ENCODE measurements around the gene ITPR3. TPM values are rescaled to one million over a fixed set of nuclear protein-coding genes. Genes with fewer than 3 reads are reported as not detected.

Gene ITPR3
- total RNA-seq, 1 experiment from 2014 or later = 143 TPM

GRCh38 chr6:33670086-33670660 lies 49.1 kb downstream of the ITPR3 start:
- Mint-ChIP-seq H3K4me1 (ENCODE audit: low read depth, unreplicated experiment) (peaks cover 59% of the 10 kb centered on the region), H3K9me3 (ENCODE audit: low read depth, unreplicated experiment) (no peaks in the 10 kb centered on the region), H3K27ac (ENCODE audit: unreplicated experiment) (no peak overlapping the region), H3K27me3 (ENCODE audit: unreplicated experiment) (no peaks in the 10 kb centered on the region), H3K36me3 (ENCODE audit: insufficient read depth, unreplicated experiment) (peaks cover 81% of the 10 kb centered on the region), H3K4me3 (ENCODE audit: low read depth, unreplicated experiment) (no peak overlapping the region)
- BruUV-seq (replicated peaks) = no TSS peak
- intact Hi-C loops (cut with micrococcal nuclease; ENCODE audit: unreplicated experiment) = no loop called here
- DNase-seq = no peak
- CTCF ChIA-PET = interaction anchor here (0.5 kb wide), 1 partner anchor 41 kb away, joined by 4 read pairs; the partner anchor contains the start of gene UQCC2
- TF ChIP-seq CTCF (IDR thresholded peaks at IDR 0.05; ENCODE audit: unreplicated experiment) = no peak

DNA sequence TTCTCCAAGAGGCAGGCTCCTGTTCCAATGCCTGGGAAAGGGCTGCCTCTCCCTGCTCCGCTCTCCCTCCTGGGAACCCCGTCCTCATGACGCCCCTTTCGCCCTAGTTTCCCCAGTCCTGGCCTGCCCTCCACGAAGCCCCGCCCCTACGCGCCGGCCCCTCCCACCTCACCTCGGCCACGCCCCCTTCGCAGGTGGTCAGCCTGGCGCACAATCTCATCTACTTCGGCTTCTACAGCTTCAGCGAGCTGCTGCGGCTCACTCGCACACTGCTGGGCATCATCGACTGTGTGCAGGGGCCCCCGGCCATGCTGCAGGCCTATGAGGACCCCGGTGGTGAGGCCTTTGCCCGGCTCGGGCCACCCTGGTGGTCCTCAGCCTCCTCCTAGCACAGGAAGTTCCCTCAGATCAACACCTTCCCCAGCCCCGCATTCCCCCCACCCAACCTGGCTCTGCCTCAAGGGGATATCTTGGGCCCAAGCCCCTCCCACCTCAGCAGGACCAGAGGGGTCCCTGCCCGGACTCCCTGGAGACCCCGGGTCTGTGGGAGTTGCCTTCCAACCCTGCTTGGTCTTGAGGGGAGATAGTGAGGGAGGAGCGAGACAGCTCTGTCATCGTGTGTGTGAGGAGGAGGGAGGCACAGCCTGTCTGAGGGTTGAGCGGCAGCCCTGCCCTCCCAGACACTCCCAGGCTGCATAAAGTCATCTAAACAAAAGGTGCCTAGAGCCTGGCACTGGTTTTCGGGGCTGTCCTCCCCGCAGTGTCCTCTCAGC lies 50.0 kb downstream of the ITPR3 start:
- CTCF ChIA-PET = interaction anchor here (0.9 to 2.3 kb wide), 2 partner anchors 49 to 85 kb away, joined by 3 to 14 read pairs; no protein-coding TSS in a partner anchor
- no peak for DNase-seq
- BruUV-seq (replicated peaks) = no TSS peak
- Mint-ChIP-seq H3K27me3 (ENCODE audit: unreplicated experiment) (no peaks in the 10 kb centered on the region), H3K27ac (ENCODE audit: unreplicated experiment) (no peak overlapping the region), H3K9me3 (ENCODE audit: low read depth, unreplicated experiment) (no peaks in the 10 kb centered on the region), H3K4me1 (ENCODE audit: low read depth, unreplicated experiment) (peaks cover 59% of the 10 kb centered on the region), H3K4me3 (ENCODE audit: low read depth, unreplicated experiment) (no peak overlapping the region), H3K36me3 (ENCODE audit: insufficient read depth, unreplicated experiment) (peaks cover 79% of the 10 kb centered on the region)
- no peak for TF ChIP-seq CTCF (IDR thresholded peaks at IDR 0.05; ENCODE audit: unreplicated experiment)
- intact Hi-C loops (cut with micrococcal nuclease; ENCODE audit: unreplicated experiment) = no loop called here

GRCh38 chr6:33671744-33672072 lies 50.6 kb downstream of the ITPR3 start:
- H3K27me3 Mint-ChIP-seq (ENCODE audit: unreplicated experiment) = no peaks in the 10 kb centered on the region
- peaks cover 59% of the 10 kb centered on the region for H3K4me1 Mint-ChIP-seq (ENCODE audit: low read depth, unreplicated experiment)
- H3K36me3 Mint-ChIP-seq (ENCODE audit: insufficient read depth, unreplicated experiment) = peaks cover 77% of the 10 kb centered on the region
- H3K27ac Mint-ChIP-seq (ENCODE audit: unreplicated experiment) = no peak overlapping the region
- intact Hi-C loops (cut with micrococcal nuclease; ENCODE audit: unreplicated experiment) = loop anchor here (1.0 kb wide), 1 partner anchor 86 kb away; no protein-coding TSS in a partner anchor
- H3K9me3 Mint-ChIP-seq (ENCODE audit: low read depth, unreplicated experiment) = no peaks in the 10 kb centered on the region
- CTCF ChIA-PET = interaction anchor here (0.9 to 2.3 kb wide), 5 partner anchors 29 to 92 kb away, joined by 3 to 34 read pairs (median 5); partner anchors contain the start of gene BAK1
- no peak overlapping the region for H3K4me3 Mint-ChIP-seq (ENCODE audit: low read depth, unreplicated experiment)
- no peak for TF ChIP-seq CTCF (IDR thresholded peaks at IDR 0.05; ENCODE audit: unreplicated experiment)
- BruUV-seq (replicated peaks) = no TSS peak
- no peak for DNase-seq

- CTCF ChIA-PET = interaction anchor here (0.9 to 2.3 kb wide), 5 partner anchors 52 to 93 kb away, joined by 4 to 34 read pairs (median 7); partner anchors contain the start of genes BAK1 and ITPR3
- no TSS peak for BruUV-seq (replicated peaks)
- no peaks in the 10 kb centered on the region for H3K27me3 Mint-ChIP-seq (ENCODE audit: unreplicated experiment)
- DNase-seq = peak; percentile 94
- H3K9me3 Mint-ChIP-seq (ENCODE audit: low read depth, unreplicated experiment) = no peaks in the 10 kb centered on the region
- peaks cover 57% of the 10 kb centered on the region for H3K4me1 Mint-ChIP-seq (ENCODE audit: low read depth, unreplicated experiment)
- H3K36me3 Mint-ChIP-seq (ENCODE audit: insufficient read depth, unreplicated experiment) = peaks cover 79% of the 10 kb centered on the region
- no peak overlapping the region for H3K4me3 Mint-ChIP-seq (ENCODE audit: low read depth, unreplicated experiment)
- peak; percentile 85 for TF ChIP-seq CTCF (IDR thresholded peaks at IDR 0.05; ENCODE audit: unreplicated experiment)
- H3K27ac Mint-ChIP-seq (ENCODE audit: unreplicated experiment) = peak overlapping the region; percentile 55
- intact Hi-C loops (cut with micrococcal nuclease; ENCODE audit: unreplicated experiment) = loop anchor here (1.0 kb wide), 2 partner anchors 83 to 88 kb away; no protein-coding TSS in a partner anchor
Observed at GRCh38 chr6:33672808-33673207, 51.7 kb downstream of the ITPR3 start.
